Stimulated activated CD8-positive, alpha-beta memory T cell treated with anti-CD3 and anti-CD28 coated beads, Interleukin-15, amount 100 ng/mL, for 1 hour (primary cell): Measurements from ENCODE around the gene ZNF496.
"Not testable (repeated sequence)": the region's sequence is repeated elsewhere in the genome, so short reads cannot be mapped to it uniquely, and the experiment has no call there.

Experiments
- DNase-seq: peaks from one replicate; pipeline ENCODE4 v3.0.0-alpha.2; 2020; ENCODE audit warnings: low read depth

The ZNF496 gene

GRCh38 chr1:247359559-247359958 is 27.9 kb upstream of the ZNF496 start:
- DNase-seq, result no peak

DNA sequence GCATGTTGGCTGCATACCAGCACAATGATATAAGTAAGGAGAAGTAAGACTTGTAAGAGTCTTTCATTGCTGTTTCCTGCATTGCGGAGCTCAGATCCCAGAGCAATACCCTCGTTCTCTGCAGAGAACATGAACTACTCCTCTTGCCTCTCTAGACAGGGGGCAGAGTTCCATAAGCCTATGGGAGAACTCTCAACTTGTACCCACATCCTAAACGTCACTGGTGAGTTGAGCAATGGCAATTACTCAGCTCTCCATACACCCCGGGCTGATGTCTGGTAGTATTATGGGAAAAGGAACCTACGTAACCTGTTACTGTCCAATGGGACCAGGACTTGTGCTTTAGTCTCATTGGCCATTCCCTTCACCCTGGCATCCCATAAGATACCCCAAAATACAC is 27.3 kb upstream of the ZNF496 start:
- DNase-seq, result no peak

DNA sequence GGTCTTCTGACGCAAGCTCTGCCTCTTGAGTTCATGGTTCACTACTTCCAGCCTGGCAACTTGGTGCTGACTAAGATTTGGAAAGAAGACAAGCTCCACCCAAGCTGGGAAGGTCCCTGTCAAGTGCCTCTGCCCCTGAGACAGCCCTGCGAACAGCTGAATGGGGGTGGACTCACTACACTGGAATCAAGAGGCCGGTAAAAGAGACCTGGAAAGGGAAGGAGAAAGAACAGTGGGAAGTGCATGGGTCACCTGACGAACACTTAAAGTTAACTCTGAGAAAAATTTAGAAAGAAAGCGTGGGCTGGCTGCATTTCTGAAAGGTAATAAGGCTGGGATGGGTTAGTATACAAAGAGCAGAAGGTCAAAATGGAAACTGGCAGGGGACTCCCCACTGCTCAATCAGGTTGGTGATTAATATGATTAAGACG is 26.1 kb upstream of the ZNF496 start:
- no peak for DNase-seq

DNA sequence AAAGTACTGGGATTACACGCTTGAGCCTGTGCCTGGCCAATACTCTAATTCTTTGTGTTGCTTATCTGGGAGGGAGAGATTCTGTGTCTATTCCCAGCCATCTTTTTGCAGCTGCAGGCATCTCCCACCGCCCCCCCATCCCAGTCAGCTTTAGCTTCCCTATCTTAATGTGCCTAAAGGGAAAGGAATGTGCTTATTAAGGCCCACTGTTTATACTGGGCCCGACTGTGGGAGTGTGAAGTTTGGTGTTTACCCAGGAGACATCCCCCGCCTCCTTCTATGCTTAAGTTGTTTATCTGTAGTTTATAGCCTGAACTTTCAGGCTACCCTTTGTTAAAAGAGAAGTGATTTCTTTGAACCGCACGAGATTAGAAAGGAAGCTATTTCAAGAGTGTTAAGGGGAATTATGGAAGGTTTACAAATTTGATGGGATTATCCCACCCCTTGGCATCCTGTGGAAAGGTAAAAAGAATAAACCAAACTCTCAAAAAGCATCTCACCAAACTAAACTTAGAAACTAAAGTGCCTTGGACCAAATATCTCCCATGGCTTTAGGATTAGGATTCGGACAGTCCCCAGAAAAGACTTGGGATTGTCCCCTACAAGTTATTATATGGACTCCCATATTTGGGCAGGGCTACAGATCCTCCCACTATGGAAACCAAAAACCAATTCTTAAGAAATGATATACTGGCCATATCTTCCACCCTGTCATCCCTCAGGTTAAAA is 25.5 kb upstream of the ZNF496 start:
- no peak for DNase-seq

GRCh38 chr1:247355160-247355559 is 23.5 kb upstream of the ZNF496 start:
- DNase-seq, result not testable (repeated sequence)

DNA sequence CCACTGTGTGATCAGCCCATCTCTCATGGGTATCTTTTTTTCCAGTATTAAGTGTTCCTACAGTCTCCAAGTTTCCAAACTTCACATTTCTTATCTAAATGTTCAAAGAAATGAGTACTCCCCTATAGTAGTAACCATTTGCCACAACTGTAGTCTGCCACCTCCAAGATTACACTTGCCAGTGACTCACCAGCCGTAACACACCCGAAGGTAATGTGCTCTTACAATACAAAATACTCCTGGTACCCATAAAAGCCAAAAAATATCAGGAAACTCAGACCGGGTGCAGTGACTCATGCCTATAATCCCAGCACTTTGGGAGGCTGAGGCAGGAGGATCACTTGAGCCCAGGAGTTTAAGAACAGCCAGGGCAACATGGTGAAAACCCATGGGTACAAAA is 20.5 kb upstream of the ZNF496 start:
- DNase-seq, result no peak

GRCh38 chr1:247350587-247350986 is 18.9 kb upstream of the ZNF496 start:
- DNase-seq, result no peak

DNA sequence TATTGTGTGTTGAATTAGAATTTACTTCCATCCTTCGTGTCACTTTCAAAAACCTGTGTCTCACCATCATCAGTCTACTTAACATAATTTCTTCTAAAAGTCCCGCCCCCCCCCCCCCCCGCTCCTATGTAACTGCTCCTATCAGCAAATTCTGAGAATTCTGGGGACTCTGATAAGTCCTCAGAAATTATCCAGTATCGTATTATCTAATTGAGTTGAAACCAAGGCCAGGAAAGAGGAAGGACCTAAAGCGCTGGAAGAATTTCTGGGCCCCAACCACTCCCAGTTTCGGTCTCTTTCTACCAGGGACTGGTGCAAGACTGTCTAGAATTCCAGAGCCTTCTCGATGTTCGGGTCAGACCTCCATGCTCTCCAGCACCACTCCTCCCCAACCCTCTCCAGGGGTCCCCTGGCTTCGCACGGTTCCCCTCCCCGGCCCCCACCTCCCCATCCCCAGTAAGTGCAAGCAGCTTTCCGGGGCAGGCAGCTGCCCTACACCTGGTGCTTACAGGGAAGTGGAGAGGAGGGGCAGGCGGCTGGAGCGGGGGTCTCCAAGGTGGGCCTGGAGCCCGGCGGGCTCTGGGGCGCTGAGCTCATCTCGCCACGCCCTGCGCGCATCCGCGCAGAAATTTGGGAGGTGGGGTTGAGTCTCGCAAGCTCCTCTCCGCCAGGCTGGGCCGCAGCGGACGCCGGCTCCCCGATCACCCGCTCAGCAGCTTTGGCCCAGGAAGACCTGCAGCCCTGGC is 16.0 kb upstream of the ZNF496 start:
- DNase-seq, result no peak

GRCh38 chr1:247345881-247346280 is 14.2 kb upstream of the ZNF496 start:
- no peak for DNase-seq

- no peak for DNase-seq
Measured at GRCh38 chr1:247343801-247344200, 12.1 kb upstream of the ZNF496 start.

GRCh38 chr1:247338723-247339275 is 7.1 kb upstream of the ZNF496 start:
- no peak for DNase-seq

DNA sequence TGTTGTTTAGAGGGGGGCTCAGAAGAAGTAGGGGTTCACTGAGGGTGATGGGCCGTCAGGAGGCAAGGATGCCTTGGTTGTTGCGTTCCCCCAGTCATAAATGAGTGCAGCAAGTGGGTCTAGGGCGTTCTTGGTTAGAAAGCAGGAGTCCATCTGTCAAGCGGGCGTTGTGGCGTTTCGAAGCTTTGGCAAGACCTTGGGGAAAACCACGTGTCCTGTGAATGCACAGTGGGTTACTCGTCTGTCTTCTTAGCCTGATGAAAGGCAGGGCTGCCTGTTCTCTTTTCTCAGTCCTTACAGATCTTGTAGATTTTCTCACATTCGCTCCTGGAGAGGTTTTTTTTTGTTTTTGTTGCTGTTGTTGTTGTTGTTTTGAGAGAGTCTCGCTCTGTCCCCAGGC is 6.3 kb upstream of the ZNF496 start:
- no peak for DNase-seq

GRCh38 chr1:247337250-247337746 is 5.6 kb upstream of the ZNF496 start:
- no peak for DNase-seq

DNA sequence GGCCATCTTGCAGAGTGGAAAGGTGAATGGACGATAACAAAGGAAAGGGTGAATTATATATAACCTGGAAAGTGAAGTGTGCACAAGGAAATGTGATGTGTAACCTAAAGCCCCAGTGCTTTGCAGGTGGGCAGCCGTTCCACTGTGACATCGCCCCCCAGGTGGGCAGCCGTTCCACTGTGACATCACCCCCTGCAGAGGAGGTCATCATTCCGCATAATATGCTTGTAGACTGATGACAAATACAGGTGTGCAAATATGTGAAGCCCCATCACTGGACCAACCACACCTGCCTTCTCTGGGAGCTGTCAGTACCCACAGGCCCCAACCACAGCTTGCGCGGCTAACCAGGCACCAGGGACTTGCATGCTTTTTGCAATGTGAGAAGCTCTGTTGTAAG is 4.7 kb upstream of the ZNF496 start:
- no peak for DNase-seq

GRCh38 chr1:247335882-247336281 is 4.2 kb upstream of the ZNF496 start:
- no peak for DNase-seq

DNA sequence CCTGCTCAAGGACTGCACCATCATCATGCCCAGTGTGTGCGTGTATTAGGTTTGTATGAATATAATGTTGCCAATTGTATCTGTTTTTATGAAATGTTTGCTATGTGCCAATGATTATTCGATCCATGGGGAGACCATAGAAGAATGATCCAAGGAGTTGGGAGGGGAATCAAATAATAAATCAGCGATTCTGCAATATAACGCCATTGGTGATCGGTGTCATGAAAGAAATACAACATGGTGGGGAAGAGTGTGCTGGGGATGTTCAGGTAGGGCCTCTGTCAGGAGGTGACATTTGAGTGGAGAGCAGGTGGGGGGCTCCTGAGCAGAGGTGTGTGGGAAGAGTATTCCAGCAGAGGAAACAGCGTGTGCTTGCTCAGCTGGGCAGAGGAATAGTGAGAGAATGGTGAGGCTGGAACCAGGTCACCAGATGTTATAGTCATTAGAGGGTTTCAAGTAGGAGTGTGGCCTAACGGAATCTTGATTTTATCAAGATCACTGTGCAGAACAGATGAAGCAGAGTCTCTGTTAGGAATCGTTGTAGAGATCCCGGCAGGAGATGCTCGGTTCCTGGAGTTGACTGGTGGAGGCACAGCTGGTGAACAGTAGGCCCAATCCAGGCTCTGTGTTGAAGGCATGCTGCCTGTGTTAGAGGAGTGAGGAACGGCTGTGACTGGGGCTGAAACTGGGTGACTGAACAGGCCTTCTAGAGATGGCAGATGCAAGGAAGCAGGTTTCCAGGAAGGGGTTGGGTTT is 2.9 kb upstream of the ZNF496 start:
- DNase-seq, result no peak

- no peak for DNase-seq
Measured at GRCh38 chr1:247332623-247333361, 1.1 kb upstream of the ZNF496 start.

GRCh38 chr1:247332215-247332622 is 552 bp upstream of the ZNF496 start:
- no peak for DNase-seq

GRCh38 chr1:247331172-247331524 is 519 bp downstream of the ZNF496 start:
- peak; percentile 39 for DNase-seq

DNA sequence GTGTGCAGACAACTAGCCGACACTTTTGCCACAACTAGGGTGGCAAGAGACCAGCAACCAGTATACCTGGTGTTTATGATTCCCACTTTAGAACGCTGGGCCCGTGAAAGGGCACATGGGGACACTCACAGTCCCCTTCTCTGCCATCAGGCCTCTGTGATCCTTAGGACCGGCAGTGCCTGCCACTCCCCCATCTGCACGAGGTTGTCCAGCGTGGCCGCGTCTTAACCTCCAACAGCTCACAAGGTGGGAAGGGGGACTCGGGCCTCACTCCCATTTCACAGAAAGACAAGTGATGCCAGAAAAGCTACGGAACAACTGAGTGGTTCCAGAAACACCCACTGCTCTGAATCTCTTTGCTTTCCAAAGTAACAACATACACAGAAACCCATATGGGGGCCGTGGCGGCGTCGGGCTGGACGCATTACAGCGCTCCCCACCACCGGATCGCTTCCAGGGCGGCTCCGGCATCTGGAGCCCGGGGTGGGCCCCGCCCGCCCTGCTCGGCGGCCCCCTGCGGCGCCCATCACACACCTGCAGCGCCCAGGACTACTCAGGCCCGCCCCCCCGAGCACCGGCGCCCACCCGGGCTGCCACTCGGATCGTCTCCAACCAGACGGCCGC is 1.0 kb downstream of the ZNF496 start:
- no peak for DNase-seq

DNA sequence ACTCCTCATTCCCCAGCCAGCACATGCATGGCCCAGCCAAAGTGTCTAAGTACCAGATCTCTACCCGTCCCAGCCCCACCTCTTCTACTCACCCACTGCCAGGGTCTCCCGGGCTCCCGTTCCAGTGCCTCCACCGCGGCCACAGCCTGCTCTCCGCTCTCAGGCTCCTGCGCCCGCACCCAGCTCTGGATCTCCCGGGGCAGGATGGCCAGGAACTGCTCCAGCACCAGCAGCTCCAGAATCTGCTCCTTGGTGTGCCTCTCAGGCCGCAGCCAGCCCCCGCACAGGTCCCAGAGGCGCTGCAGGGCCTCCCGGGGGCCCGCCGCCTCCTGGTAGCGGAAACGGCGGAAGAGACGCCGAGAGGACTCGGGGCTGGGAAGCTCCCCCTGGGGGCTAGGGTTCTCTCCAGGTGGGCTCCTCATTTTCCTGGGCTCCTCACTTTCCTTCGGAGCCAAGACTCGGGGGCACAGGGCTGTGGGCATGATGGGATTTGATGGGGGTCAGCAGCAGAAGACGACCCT is 2.5 kb downstream of the ZNF496 start:
- DNase-seq, result no peak
